ENCODE data around the gene MAP3K21. TPM values are rescaled to one million over a fixed set of nuclear protein-coding genes. Genes with fewer than 3 reads are reported as not detected.

Gene MAP3K21
- total RNA-seq, 2 donors from 2014 or later, result 4.7 to 76.1 TPM

DNA sequence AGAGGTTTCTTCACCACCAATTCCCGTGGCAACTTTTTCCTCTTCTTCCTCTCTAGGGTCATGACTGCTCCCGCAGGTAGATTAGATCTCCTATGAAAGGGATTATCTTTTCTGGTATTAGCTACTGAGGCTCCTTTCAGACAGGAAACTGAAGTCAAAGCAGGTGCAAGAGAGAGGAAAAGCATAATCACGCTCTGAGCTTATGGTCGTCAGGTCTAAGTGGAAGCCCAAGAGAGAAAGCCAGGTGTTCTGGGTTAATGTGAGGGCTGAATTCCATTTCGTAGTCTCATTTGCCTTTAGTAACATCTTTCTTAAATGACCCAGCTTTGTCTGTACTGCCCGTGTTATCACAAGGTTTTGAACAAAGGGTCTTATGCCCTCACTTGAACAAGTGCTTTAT lies 8.3 kb upstream of the MAP3K21 start:
- intact Hi-C loops (cut with DNase I), result no loop called here
- WGBS, result 75% methylated on average over 6 of the region's 6 CpGs
- DNase-seq (ENCODE audit: low spot score), result no peak

DNA sequence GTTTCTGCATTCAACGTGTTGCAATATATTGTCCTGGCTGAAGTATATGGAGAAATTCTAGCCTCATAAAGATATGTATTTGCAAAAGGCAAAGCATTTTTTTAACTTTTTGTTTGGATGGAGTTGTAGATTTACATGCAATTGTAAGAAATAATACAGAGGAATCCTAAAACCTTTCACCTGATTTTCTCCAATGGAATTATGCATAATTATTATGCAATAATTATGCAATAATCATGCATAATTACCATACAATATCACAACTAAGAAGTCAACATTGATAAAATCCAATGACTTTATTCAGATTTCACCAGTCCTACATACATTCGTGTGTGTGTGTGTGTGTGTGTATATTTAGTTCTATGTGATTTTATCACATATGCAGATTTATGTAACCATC lies 7.5 kb upstream of the MAP3K21 start:
- Histone ChIP-seq H3K4me3 (no peak overlapping the region), H3K9me3 (no peaks in the 10 kb centered on the region), H3K36me3 (no peaks in the 10 kb centered on the region), H3K27ac (no peak overlapping the region), H3K4me1 (replicated peaks) (no peaks in the 10 kb centered on the region), H3K27me3 (replicated peaks; ENCODE audit: insufficient read depth) (no peaks in the 10 kb centered on the region)
- no peak for DNase-seq (ENCODE audit: low spot score)
- intact Hi-C loops (cut with DNase I), result no loop called here
- 39% methylated on average over 2 of the region's 2 CpGs for WGBS
- TF ChIP-seq, protein P1, sequence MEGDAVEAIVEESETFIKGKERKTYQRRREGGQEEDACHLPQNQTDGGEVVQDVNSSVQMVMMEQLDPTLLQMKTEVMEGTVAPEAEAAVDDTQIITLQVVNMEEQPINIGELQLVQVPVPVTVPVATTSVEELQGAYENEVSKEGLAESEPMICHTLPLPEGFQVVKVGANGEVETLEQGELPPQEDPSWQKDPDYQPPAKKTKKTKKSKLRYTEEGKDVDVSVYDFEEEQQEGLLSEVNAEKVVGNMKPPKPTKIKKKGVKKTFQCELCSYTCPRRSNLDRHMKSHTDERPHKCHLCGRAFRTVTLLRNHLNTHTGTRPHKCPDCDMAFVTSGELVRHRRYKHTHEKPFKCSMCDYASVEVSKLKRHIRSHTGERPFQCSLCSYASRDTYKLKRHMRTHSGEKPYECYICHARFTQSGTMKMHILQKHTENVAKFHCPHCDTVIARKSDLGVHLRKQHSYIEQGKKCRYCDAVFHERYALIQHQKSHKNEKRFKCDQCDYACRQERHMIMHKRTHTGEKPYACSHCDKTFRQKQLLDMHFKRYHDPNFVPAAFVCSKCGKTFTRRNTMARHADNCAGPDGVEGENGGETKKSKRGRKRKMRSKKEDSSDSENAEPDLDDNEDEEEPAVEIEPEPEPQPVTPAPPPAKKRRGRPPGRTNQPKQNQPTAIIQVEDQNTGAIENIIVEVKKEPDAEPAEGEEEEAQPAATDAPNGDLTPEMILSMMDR (IDR thresholded peaks at IDR 0.05), result no peak
- TF ChIP-seq POLR2A (IDR thresholded peaks at IDR 0.05) (no peak), POLR2AphosphoS5 (IDR thresholded peaks at IDR 0.05) (no peak)

More for the DNA sequence above, 8.3 kb upstream of the MAP3K21 start:
- H3K4me1 ChIP-seq (replicated peaks), result no peaks in the 10 kb centered on the region
- no peaks in the 10 kb centered on the region for H3K27me3 ChIP-seq (replicated peaks; ENCODE audit: insufficient read depth)
- H3K9me3 ChIP-seq, result no peaks in the 10 kb centered on the region
- TF ChIP-seq POLR2A (IDR thresholded peaks at IDR 0.05) (no peak), POLR2AphosphoS5 (IDR thresholded peaks at IDR 0.05) (no peak)
- TF ChIP-seq, protein P1 (IDR thresholded peaks at IDR 0.05), result no peak
- H3K27ac ChIP-seq, result no peak overlapping the region
- H3K4me3 ChIP-seq, result no peak overlapping the region
- H3K36me3 ChIP-seq, result no peaks in the 10 kb centered on the region

DNA sequence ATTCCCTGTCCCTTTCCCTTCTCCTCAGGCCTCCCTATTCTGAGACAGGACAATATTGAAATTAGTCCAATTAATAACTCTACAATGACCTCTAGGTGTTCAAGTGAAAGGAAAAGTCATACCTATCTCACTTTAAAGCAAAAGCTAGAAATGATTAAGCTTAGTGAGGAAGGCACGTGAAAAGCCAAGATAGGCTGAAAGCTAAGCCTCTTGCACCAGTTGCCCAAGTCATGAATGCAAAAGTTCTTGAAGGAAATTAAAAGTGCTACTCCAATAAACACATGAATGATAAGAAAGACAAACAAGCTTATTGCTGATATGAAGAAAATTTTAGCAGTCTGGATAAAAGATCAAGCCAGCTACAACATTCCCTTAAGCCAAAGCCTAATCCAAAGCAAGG lies 3.8 kb upstream of the MAP3K21 start:
- no peaks in the 10 kb centered on the region for H3K4me1 ChIP-seq (replicated peaks)
- no peaks in the 10 kb centered on the region for H3K9me3 ChIP-seq
- H3K27ac ChIP-seq, result no peak overlapping the region
- DNase-seq (ENCODE audit: low spot score), result no peak
- H3K4me3 ChIP-seq, result no peak overlapping the region
- TF ChIP-seq POLR2A (IDR thresholded peaks at IDR 0.05) (no peak), POLR2AphosphoS5 (IDR thresholded peaks at IDR 0.05) (no peak)
- TF ChIP-seq, protein P1 (IDR thresholded peaks at IDR 0.05), result no peak
- intact Hi-C loops (cut with DNase I), result no loop called here
- H3K27me3 ChIP-seq (replicated peaks; ENCODE audit: insufficient read depth), result no peaks in the 10 kb centered on the region
- no peaks in the 10 kb centered on the region for H3K36me3 ChIP-seq
- 87% methylated on average over 1 of the region's 1 CpG for WGBS

DNA sequence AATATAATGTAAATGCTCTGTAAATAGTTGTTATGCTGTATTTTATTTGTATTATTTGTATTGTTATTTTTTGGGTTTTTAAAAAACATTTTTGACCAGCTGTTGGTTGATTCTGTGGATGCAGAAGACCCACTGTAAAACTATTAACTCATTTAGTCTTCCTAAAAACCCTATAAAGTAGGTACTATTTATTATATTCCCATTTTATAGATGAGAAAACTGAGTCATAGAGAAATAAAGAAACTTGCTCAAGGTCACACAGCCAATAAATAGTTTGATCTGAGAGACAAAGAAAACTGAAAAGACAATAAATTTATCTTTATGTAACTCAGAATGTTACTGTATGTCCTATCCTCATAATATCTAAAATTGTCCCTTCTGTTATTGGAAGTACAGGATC lies 1.2 kb upstream of the MAP3K21 start:
- Histone ChIP-seq H3K27me3 (replicated peaks; ENCODE audit: insufficient read depth) (no peaks in the 10 kb centered on the region), H3K9me3 (no peaks in the 10 kb centered on the region), H3K27ac (no peak overlapping the region), H3K4me1 (replicated peaks) (no peaks in the 10 kb centered on the region), H3K4me3 (no peak overlapping the region), H3K36me3 (no peaks in the 10 kb centered on the region)
- intact Hi-C loops (cut with DNase I), result no loop called here
- DNase-seq (ENCODE audit: low spot score), result no peak
- TF ChIP-seq, protein P1 (IDR thresholded peaks at IDR 0.05), result no peak
- TF ChIP-seq POLR2A (IDR thresholded peaks at IDR 0.05), result no peak

- no peaks in the 10 kb centered on the region for H3K27me3 ChIP-seq (replicated peaks; ENCODE audit: insufficient read depth)
- H3K9me3 ChIP-seq, result no peaks in the 10 kb centered on the region
- TF ChIP-seq, protein P1 (IDR thresholded peaks at IDR 0.05), result no peak
- TF ChIP-seq POLR2A (IDR thresholded peaks at IDR 0.05) (no peak), POLR2AphosphoS5 (IDR thresholded peaks at IDR 0.05) (no peak)
- H3K4me1 ChIP-seq (replicated peaks), result no peaks in the 10 kb centered on the region
- peak overlapping the region; percentile 75 to 76 for H3K27ac ChIP-seq
- intact Hi-C loops (cut with DNase I), result no loop called here
- WGBS, result 4% methylated on average over 46 of the region's 49 CpGs
- peak overlapping the region; percentile 50 to 61 for H3K4me3 ChIP-seq
- peak; percentile 95 for DNase-seq (ENCODE audit: low spot score)
- no peaks in the 10 kb centered on the region for H3K36me3 ChIP-seq
Measured at GRCh38 chr1:233326811-233327650, 493 bp upstream of the MAP3K21 start.
